ENCODE results near the gene COL5A1. TPM values are rescaled to one million over a fixed set of nuclear protein-coding genes. Genes with fewer than 3 reads are reported as not detected.
"Not testable (repeated sequence)": the region's sequence is repeated elsewhere in the genome, so short reads cannot be mapped to it uniquely, and the experiment has no call there.

Gene COL5A1
- total RNA-seq, 2 experiments from 2014 or later, result 0.12 to 0.19 TPM

GRCh38 chr9:134683714-134684374, 42.2 kb downstream of the COL5A1 start:
- DNase-seq, result no peak
- Mint-ChIP-seq H3K27ac (no peak overlapping the region), H3K4me1 (ENCODE audit: low read depth) (no peaks in the 10 kb centered on the region), H3K4me3 (no peak overlapping the region), H3K27me3 (no peaks in the 10 kb centered on the region), H3K36me3 (no peaks in the 10 kb centered on the region), H3K9me3 (no peaks in the 10 kb centered on the region)
- ChIA-PET CTCF (no interaction called here), POLR2A (no interaction called here)
- intact Hi-C loops (cut with micrococcal nuclease), result no loop called here

- Mint-ChIP-seq H3K4me3 (no peak overlapping the region), H3K4me1 (ENCODE audit: low read depth) (no peaks in the 10 kb centered on the region), H3K27me3 (no peaks in the 10 kb centered on the region), H3K36me3 (no peaks in the 10 kb centered on the region), H3K9me3 (no peaks in the 10 kb centered on the region), H3K27ac (no peak overlapping the region)
- intact Hi-C loops (cut with micrococcal nuclease), result no loop called here
- ChIA-PET CTCF (no interaction called here), POLR2A (no interaction called here)
- no peak for DNase-seq
Measured at GRCh38 chr9:134684375-134684723, 42.7 kb downstream of the COL5A1 start.

- DNase-seq; POLR2A ChIA-PET; H3K9me3 Mint-ChIP-seq; H3K36me3 Mint-ChIP-seq; H3K4me3 Mint-ChIP-seq; H3K4me1 Mint-ChIP-seq (ENCODE audit: low read depth); intact Hi-C loops (cut with micrococcal nuclease); CTCF ChIA-PET; H3K27me3 Mint-ChIP-seq; H3K27ac Mint-ChIP-seq: not testable (repeated sequence)
Measured at GRCh38 chr9:134684941-134685340, 43.3 kb downstream of the COL5A1 start.

- no peak overlapping the region for H3K27ac Mint-ChIP-seq
- no peaks in the 10 kb centered on the region for H3K36me3 Mint-ChIP-seq
Measured at GRCh38 chr9:134685784-134686183, 44.2 kb downstream of the COL5A1 start.

GRCh38 chr9:134686896-134687295, 45.3 kb downstream of the COL5A1 start:
- Mint-ChIP-seq H3K27me3 (no peaks in the 10 kb centered on the region), H3K27ac (no peak overlapping the region), H3K4me1 (ENCODE audit: low read depth) (no peaks in the 10 kb centered on the region), H3K36me3 (no peaks in the 10 kb centered on the region), H3K4me3 (no peak overlapping the region), H3K9me3 (no peaks in the 10 kb centered on the region)
- intact Hi-C loops (cut with micrococcal nuclease), result no loop called here
- POLR2A ChIA-PET, result no interaction called here
- DNase-seq, result no peak
- CTCF ChIA-PET, result no interaction called here

More at GRCh38 chr9:134685784-134686183, 44.2 kb downstream of the COL5A1 start:
- intact Hi-C loops (cut with micrococcal nuclease), result no loop called here
- H3K4me3 Mint-ChIP-seq, result no peak overlapping the region
- ChIA-PET CTCF (no interaction called here), POLR2A (no interaction called here)
- DNase-seq, result no peak
- no peaks in the 10 kb centered on the region for H3K9me3 Mint-ChIP-seq
- no peaks in the 10 kb centered on the region for H3K27me3 Mint-ChIP-seq
- no peaks in the 10 kb centered on the region for H3K4me1 Mint-ChIP-seq (ENCODE audit: low read depth)

GRCh38 chr9:134687556-134687955, 46.0 kb downstream of the COL5A1 start:
- H3K36me3 Mint-ChIP-seq, result no peaks in the 10 kb centered on the region
- ChIA-PET POLR2A (no interaction called here), CTCF (interaction anchor here (2.8 kb wide), 1 partner anchor 10 kb away, joined by 12 read pairs; no protein-coding TSS in a partner anchor)
- no peaks in the 10 kb centered on the region for H3K27me3 Mint-ChIP-seq
- no peak for DNase-seq
- intact Hi-C loops (cut with micrococcal nuclease), result no loop called here
- no peaks in the 10 kb centered on the region for H3K9me3 Mint-ChIP-seq
- no peaks in the 10 kb centered on the region for H3K4me1 Mint-ChIP-seq (ENCODE audit: low read depth)
- no peak overlapping the region for H3K27ac Mint-ChIP-seq
- no peak overlapping the region for H3K4me3 Mint-ChIP-seq

GRCh38 chr9:134688231-134688630, 46.6 kb downstream of the COL5A1 start:
- H3K27me3 Mint-ChIP-seq, result no peaks in the 10 kb centered on the region
- H3K27ac Mint-ChIP-seq, result no peak overlapping the region
- H3K9me3 Mint-ChIP-seq, result no peaks in the 10 kb centered on the region
- H3K4me3 Mint-ChIP-seq, result no peak overlapping the region
- H3K36me3 Mint-ChIP-seq, result no peaks in the 10 kb centered on the region
- DNase-seq, result no peak
- ChIA-PET POLR2A (no interaction called here), CTCF (interaction anchor here (2.8 kb wide), 1 partner anchor 10 kb away, joined by 12 read pairs; no protein-coding TSS in a partner anchor)
- intact Hi-C loops (cut with micrococcal nuclease), result no loop called here
- peaks cover 3% of the 10 kb centered on the region for H3K4me1 Mint-ChIP-seq (ENCODE audit: low read depth)

GRCh38 chr9:134688661-134689320, 47.2 kb downstream of the COL5A1 start:
- DNase-seq, result no peak
- Mint-ChIP-seq H3K9me3 (no peaks in the 10 kb centered on the region), H3K36me3 (no peaks in the 10 kb centered on the region), H3K27ac (no peak overlapping the region), H3K4me1 (ENCODE audit: low read depth) (peaks cover 7% of the 10 kb centered on the region), H3K27me3 (no peaks in the 10 kb centered on the region), H3K4me3 (no peak overlapping the region)
- intact Hi-C loops (cut with micrococcal nuclease), result no loop called here
- CTCF ChIA-PET, result interaction anchor here (1.4 to 2.8 kb wide), 3 partner anchors 9 to 12 kb away, joined by 3 to 12 read pairs (median 4); no protein-coding TSS in a partner anchor
- POLR2A ChIA-PET, result no interaction called here

- Mint-ChIP-seq H3K27ac (no peak overlapping the region), H3K27me3 (no peaks in the 10 kb centered on the region), H3K9me3 (no peaks in the 10 kb centered on the region), H3K4me1 (ENCODE audit: low read depth) (peaks cover 7% of the 10 kb centered on the region), H3K36me3 (no peaks in the 10 kb centered on the region), H3K4me3 (no peak overlapping the region)
- CTCF ChIA-PET, result interaction anchor here (1.4 to 2.8 kb wide), 3 partner anchors 8 to 13 kb away, joined by 3 to 12 read pairs (median 4); no protein-coding TSS in a partner anchor
- intact Hi-C loops (cut with micrococcal nuclease), result no loop called here
- POLR2A ChIA-PET, result no interaction called here
- DNase-seq, result peak; percentile 36
Measured at GRCh38 chr9:134689321-134690181, 47.9 kb downstream of the COL5A1 start.

- peaks cover 7% of the 10 kb centered on the region for H3K4me1 Mint-ChIP-seq (ENCODE audit: low read depth)
- intact Hi-C loops (cut with micrococcal nuclease), result no loop called here
- ChIA-PET CTCF (interaction anchor here (1.0 kb wide), 1 partner anchor 33 kb away, joined by 3 read pairs; no protein-coding TSS in a partner anchor), POLR2A (no interaction called here)
- H3K36me3 Mint-ChIP-seq, result no peaks in the 10 kb centered on the region
- no peaks in the 10 kb centered on the region for H3K9me3 Mint-ChIP-seq
- DNase-seq, result no peak
- no peak overlapping the region for H3K4me3 Mint-ChIP-seq
- no peak overlapping the region for H3K27ac Mint-ChIP-seq
- no peaks in the 10 kb centered on the region for H3K27me3 Mint-ChIP-seq
Measured at GRCh38 chr9:134690301-134690751, 48.7 kb downstream of the COL5A1 start.

GRCh38 chr9:134690946-134691694, 49.5 kb downstream of the COL5A1 start:
- no peak overlapping the region for H3K27ac Mint-ChIP-seq
- H3K9me3 Mint-ChIP-seq, result no peaks in the 10 kb centered on the region
- H3K36me3 Mint-ChIP-seq, result no peaks in the 10 kb centered on the region
- ChIA-PET CTCF (interaction anchor here (1.0 to 1.1 kb wide), 2 partner anchors 29 to 32 kb away, joined by 3 read pairs; no protein-coding TSS in a partner anchor), POLR2A (no interaction called here)
- H3K4me1 Mint-ChIP-seq (ENCODE audit: low read depth), result peaks cover 7% of the 10 kb centered on the region
- H3K27me3 Mint-ChIP-seq, result no peaks in the 10 kb centered on the region
- DNase-seq, result no peak
- intact Hi-C loops (cut with micrococcal nuclease), result no loop called here
- no peak overlapping the region for H3K4me3 Mint-ChIP-seq

All from activated CD4-positive, alpha-beta memory T cell treated with anti-CD3 and anti-CD28 coated beads for 36 hours (primary cell).